Tibial nerve (tissue), 4 donors: ENCODE data around the gene AFG1L. TPM values are rescaled to one million over a fixed set of nuclear protein-coding genes. Genes with fewer than 3 reads are reported as not detected.
"Not testable (repeated sequence)": the region's sequence is repeated elsewhere in the genome, so short reads cannot be mapped to it uniquely, and the experiment has no call there.

ENCODE experiments used
- DNase-seq, 2 donors: peaks; one replicate each; pipeline ENCODE4 v3.0.0-alpha.2; 2019; ENCODE audit warnings: low spot score in 2 of 2
- H3K27ac ChIP-seq, 4 donors: fragments of 200-600 bp; sonication (generic) in 3 of 4; one replicate each; pipeline ENCODE4 v1.5.1; 2017 to 2019; ENCODE audit warnings: mild to moderate bottlenecking in 1 of 4
- H3K27me3 ChIP-seq, 2 donors: fragments of 200-600 bp; sonication (generic) in 1 of 2; one replicate each; pipeline versions ENCODE4 v1.5.1 to v1.6.0; 2017 to 2019
- H3K36me3 ChIP-seq, 3 donors: fragments of 200-600 bp; sonication (generic); one replicate each; pipeline ENCODE4 v1.5.1; 2018 to 2019
- H3K4me1 ChIP-seq, 4 donors: fragments of 200-600 bp; sonication (generic) in 3 of 4; one replicate each; pipeline ENCODE4 v1.5.1; 2017 to 2019
- H3K4me3 ChIP-seq, 4 donors: fragments of 200-600 bp; sonication (generic) in 3 of 4; one replicate each; pipeline ENCODE4 v1.5.1; 2017 to 2019; ENCODE audit warnings: mild to moderate bottlenecking in 1 of 4, moderate library complexity in 1 of 4
- H3K9me3 ChIP-seq, 4 donors: fragments of 200-600 bp; sonication (generic) in 3 of 4; one replicate each; pipeline ENCODE4 v1.5.1; 2017 to 2019
- CTCF ChIP-seq, 5 experiments: fragments of 200-600 bp in 3 of 5; fragments of 450-650 bp in 2 of 5; sonication (generic) in 3 of 5; IDR thresholded peaks; one replicate each; pipeline ENCODE4 v1.5.1; 2016 to 2019; ENCODE audit warnings: antibody characterized with exemption in 5 of 5, mild to moderate bottlenecking in 3 of 5, moderate library complexity in 2 of 5
- EP300 ChIP-seq, 2 donors: sonication (generic); formaldehyde crosslinking; IDR thresholded peaks; one replicate each; pipeline ENCODE4 v1.6.1; 2017; ENCODE audit warnings: antibody characterized with exemption in 2 of 2, mild to moderate bottlenecking in 1 of 2
- POLR2A ChIP-seq, 2 donors: fragments of 450-650 bp; IDR thresholded peaks; one replicate each; pipeline ENCODE4 v1.6.1; 2017; ENCODE audit warnings: antibody characterized with exemption in 2 of 2, mild to moderate bottlenecking in 2 of 2, moderate library complexity in 2 of 2
- WGBS, 2 donors: methylation state at CpG; one replicate each; pipeline ENCODE4 v1.1.5; 2018; 5-methylcytosine and 5-hydroxymethylcytosine counted together
- total RNA-seq, 4 donors: library from RNA; depleted of rRNA; stranded (reverse); fragments of >200 nt; gene quantifications; one replicate each; pipeline ENCODE4 v1.1.0, GENCODE V29; 2016

Gene AFG1L
- total RNA-seq, 4 donors from 2014 or later = 2.0 to 5.2 (median 4.1) TPM

- Histone ChIP-seq H3K4me1 (no peaks in the 10 kb centered on the region), H3K36me3 (no peaks in the 10 kb centered on the region), H3K27ac (no peak overlapping the region), H3K4me3 (no peak overlapping the region), H3K9me3 (no peaks in the 10 kb centered on the region), H3K27me3 (no peaks in the 10 kb centered on the region)
- TF ChIP-seq EP300 (IDR thresholded peaks at IDR 0.05) (no peak), CTCF (IDR thresholded peaks at IDR 0.05) (no peak), POLR2A (IDR thresholded peaks at IDR 0.05) (no peak)
- WGBS, 2 donors = 92 to 93% methylated on average over 4 of the region's 4 CpGs
- no peak for DNase-seq
These were observed 71.4 kb downstream of the AFG1L start for GRCh38 chr6:108366236-108366635.

- no peak for DNase-seq
- H3K36me3 ChIP-seq = peaks cover 0 to 10% (median 0%) of the 10 kb centered on the region in 3 donors
- H3K27me3 ChIP-seq = no peaks in the 10 kb centered on the region
- H3K9me3 ChIP-seq = no peaks in the 10 kb centered on the region
- no peaks in the 10 kb centered on the region for H3K4me1 ChIP-seq
- H3K4me3 ChIP-seq = no peak overlapping the region
- no peak overlapping the region for H3K27ac ChIP-seq
- WGBS, 2 donors = 74 to 75% methylated on average over 3 of the region's 3 CpGs
- no peak for TF ChIP-seq EP300 (IDR thresholded peaks at IDR 0.05)
- no peak for TF ChIP-seq CTCF (IDR thresholded peaks at IDR 0.05)
- TF ChIP-seq POLR2A (IDR thresholded peaks at IDR 0.05) = no peak
These were observed 73.7 kb downstream of the AFG1L start for GRCh38 chr6:108368431-108369030.

DNA sequence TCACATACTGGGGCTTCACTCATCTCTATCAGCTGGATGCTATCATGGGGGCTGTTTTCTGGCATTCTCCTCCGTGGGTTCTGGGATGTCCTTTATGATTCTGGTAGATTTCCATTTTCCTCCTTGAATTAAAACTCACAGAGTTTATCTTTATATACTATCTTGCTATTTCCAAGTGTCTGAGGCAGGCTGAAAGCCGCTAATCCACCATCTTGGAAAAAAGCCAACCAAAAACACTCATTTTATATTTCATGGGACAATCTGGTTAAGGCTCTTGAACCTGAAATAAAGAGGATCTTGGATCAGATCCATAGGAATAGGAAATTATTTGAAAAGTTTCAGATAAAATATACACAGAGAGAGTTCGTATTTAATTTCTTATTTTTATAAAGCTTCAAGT, 86.0 kb downstream of the AFG1L start:
- no peak overlapping the region for H3K27ac ChIP-seq
- H3K36me3 ChIP-seq = peaks cover 0 to 14% (median 0%) of the 10 kb centered on the region in 3 donors
- no peak for DNase-seq
- TF ChIP-seq EP300 (IDR thresholded peaks at IDR 0.05) (no peak), POLR2A (IDR thresholded peaks at IDR 0.05) (no peak), CTCF (IDR thresholded peaks at IDR 0.05) (no peak)
- no peak overlapping the region for H3K4me3 ChIP-seq
- H3K9me3 ChIP-seq = no peaks in the 10 kb centered on the region
- no peaks in the 10 kb centered on the region for H3K27me3 ChIP-seq
- H3K4me1 ChIP-seq = no peaks in the 10 kb centered on the region
- WGBS, 2 donors = 78 to 83% methylated on average over 3 of the region's 3 CpGs

DNA sequence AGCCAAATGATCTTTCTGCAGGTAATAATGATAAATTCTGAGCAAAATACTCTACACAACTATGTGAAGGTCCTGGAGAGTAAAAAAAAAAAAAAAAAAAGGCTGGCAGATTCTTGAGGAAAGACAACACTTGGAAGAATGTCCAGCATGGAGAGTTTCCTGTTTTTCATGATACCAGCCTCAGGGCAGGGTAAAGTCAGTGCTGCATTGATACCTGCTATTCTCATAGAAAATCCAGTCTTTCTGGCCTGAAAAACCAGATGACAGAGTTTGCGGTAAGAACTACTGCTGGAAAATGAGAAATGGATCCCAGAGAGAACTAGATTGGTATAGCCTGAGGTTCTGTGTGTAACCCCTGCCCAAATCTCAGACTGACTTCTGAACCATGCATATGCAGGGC, 89.1 kb downstream of the AFG1L start:
- no peak for DNase-seq
- no peaks in the 10 kb centered on the region for H3K4me1 ChIP-seq
- H3K27me3 ChIP-seq = no peaks in the 10 kb centered on the region
- peaks cover 0 to under 1% (median 0%) of the 10 kb centered on the region in 4 donors for H3K9me3 ChIP-seq
- WGBS, 2 donors = 100% methylated on average over 1 of the region's 1 CpG
- no peak overlapping the region for H3K4me3 ChIP-seq
- TF ChIP-seq CTCF (IDR thresholded peaks at IDR 0.05) (no peak), EP300 (IDR thresholded peaks at IDR 0.05) (no peak), POLR2A (IDR thresholded peaks at IDR 0.05) (no peak)
- H3K36me3 ChIP-seq = peaks cover 0 to 14% (median 0%) of the 10 kb centered on the region in 3 donors
- no peak overlapping the region for H3K27ac ChIP-seq

DNA sequence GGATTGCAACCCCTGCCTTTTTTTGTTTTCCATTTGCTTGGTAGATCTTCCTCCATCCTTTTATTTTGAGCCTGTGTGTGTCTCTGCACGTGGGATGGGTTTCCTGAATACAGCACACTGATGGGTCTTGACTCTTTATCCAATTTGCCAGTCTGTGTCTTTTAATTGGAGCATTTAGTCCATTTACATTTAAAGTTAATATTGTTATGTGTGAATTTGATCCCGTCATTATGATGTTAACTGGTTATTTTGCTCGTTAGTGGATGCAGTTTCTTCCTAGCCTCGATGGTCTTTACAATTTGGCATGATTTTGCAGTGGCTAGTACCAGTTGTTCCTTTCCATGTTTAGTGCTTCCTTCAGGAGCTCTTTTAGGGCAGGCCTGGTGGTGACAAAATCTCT, 94.3 kb downstream of the AFG1L start:
- H3K36me3 ChIP-seq = peaks cover 0 to 13% (median 0%) of the 10 kb centered on the region in 3 donors
- not testable (repeated sequence) for H3K4me1 ChIP-seq, H3K27me3 ChIP-seq, H3K27ac ChIP-seq, DNase-seq, H3K4me3 ChIP-seq
- 96 to 100% methylated on average over 4 of the region's 4 CpGs for WGBS, 2 donors
- peaks cover 0 to 12% (median 0%) of the 10 kb centered on the region in 4 donors for H3K9me3 ChIP-seq
